NCI-H2227 treated with DMSO at 0.1 percent for 48 hours (cell line): ENCODE results near the gene C3.
"Not testable (repeated sequence)": the region's sequence is repeated elsewhere in the genome, so short reads cannot be mapped to it uniquely, and the experiment has no call there.

Source experiments
- DNase-seq: peaks from one replicate; lab custom pipeline; 2025; lab: John Stamatoyannopoulos, UW

C3 gene

DNA sequence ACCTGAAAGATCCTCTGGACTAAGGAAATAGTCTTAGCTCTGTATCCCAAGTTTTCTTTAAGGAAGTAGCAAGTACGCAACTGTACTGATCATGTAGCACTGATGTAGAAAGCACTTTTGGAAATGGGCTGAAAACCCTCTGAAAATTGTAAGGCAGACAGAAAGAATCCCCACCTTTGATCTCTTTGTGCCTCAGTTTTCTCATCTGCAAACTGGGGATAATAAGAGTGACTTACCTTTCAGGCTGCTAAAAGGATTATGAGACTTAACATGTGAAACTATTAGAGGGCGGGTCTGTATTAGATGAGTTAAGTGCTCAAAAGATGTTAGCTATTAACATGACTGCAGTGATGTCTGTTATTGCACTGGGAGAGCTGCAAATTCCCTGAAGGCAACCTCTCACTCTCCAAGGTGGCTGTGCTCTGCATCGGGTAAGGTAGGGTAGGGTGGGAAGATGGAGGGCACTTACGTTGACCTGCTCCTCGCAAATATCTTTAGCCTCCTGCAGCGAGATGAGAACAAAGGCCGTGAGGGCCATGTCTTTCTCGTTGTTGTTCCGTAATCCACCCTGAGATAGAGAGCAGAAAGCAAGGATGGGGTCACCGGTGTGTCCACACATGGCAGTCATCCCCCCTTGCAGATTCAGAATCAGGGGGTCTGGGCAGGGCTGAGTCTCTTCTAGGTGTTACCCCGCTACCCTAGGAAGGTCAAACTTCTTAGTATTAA lies 30.1 kb downstream of the C3 start:
- DNase-seq, result no peak

DNA sequence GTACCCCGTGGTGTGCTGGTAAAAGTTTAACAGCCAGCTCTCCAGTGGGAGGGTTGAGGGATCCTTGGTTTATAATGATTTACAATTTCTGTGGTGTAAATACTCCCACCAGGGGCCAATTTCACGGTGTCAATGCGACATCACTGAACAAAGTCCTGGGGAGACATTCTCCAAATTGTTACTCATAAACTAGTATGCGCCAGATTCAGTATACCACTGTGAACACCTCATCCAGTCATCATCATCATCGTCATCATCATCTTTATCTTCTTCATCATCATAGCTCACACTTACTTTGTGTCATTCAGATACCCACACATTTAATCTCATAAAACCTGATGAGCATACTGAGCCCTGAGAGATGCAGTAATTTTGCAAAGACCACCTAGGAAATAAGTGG lies 33.3 kb downstream of the C3 start:
- no peak for DNase-seq

DNA sequence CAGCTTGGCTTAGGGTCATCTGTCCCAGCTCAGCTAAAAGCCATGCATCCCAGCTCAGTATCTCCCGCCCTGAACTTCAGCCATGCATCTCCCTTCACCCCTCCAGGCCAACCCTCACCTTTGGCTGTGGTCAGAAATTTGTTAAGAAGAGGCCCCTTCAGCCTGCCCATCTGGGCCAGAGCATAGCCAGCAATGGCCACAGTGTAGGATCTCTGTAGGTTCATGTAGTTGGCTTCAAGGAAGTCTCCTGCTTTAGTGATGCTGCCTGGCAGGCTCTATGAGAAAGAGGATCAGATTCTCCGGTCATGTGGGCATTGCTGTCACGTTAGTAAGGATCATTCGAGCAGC lies 33.8 kb downstream of the C3 start:
- DNase-seq, result no peak

- no peak for DNase-seq
Measured at GRCh38 chr19:6685962-6686627, 34.4 kb downstream of the C3 start.

DNA sequence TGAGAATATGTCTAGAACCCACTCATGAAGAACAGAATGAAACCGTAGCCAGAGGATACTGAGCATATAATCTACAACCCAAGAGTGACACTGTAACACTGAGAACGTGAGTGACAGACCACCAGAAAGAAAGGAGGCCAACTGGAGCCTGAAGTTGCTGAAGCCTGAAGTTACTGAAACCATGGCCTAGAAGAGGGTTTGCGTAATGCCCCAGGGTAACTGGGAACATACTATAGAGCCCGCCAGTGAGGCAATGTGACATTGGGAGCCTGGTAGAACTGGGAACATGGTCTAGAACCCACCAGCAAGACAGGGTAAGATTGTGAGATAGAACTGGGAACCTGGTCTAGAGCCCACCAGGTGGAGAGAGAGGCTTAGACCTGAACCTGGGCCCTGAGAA lies 35.0 kb downstream of the C3 start:
- no peak for DNase-seq

GRCh38 chr19:6683971-6684370 lies 36.5 kb downstream of the C3 start:
- no peak for DNase-seq

DNA sequence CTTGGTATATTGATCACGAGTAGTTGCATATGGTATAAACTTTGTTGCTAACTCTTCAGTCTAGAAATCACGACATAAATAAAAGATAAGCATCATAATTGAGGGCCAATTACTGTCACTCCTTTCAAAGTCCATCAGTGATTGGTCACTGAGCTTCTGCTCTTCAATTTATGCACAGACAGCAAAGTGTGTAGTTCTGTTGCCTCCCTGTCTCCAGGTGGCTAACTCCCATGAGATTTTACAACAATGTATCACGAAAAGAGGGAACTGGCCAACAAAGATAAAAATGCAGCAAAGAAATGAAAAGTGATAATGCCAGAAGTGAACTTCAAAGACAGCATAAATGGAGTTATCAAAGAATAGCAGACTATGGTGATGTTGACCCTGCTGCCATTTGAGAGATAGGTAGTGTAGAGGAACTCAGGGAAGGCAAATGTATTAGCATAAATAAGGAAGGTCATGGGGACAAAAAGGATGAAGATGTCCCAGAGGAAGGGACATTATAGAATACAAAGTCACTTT lies 37.8 kb downstream of the C3 start:
- DNase-seq, result no peak

GRCh38 chr19:6680141-6680540 lies 40.3 kb downstream of the C3 start:
- no peak for DNase-seq

GRCh38 chr19:6679139-6679538 lies 41.3 kb downstream of the C3 start:
- no peak for DNase-seq

GRCh38 chr19:6678690-6679109 lies 41.8 kb downstream of the C3 start:
- no peak for DNase-seq

DNA sequence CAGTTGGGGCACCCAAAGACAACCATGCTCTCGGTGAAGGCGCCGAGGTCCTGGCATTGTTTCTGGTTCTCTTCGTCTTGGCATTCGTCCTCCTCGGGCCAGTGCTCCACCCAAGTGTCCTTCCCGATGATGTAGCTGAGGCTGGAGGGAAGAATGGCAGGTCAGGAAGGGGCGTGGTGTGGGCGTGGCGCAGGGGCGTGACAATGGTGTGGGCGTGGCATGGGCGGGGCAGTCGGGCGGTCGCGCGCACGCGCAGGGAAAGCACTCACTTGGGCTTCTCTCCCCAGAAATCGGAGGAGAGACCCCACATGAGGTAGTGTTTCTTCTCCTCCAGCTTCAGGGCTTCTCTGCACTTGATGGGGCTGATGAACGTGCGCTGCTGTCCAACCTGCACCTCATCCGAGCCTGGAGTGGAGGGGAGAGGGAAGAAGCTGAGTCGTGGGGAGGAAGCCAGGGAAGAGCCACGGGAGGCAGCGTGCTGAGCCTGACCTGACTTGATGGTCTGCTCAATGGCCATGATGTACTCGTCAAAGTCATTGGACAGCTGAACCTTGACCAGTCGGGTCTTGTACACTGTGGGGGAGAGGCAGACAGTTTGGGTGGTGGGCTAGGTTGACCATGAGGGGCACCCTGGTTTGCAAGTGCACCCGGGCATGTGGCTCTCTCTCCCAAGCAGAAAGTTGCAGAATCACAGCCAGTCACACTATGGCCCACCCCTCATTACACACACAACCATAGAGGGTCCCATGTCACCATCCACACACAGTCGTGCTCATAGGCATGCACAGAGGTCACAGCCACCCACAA lies 42.4 kb downstream of the C3 start:
- DNase-seq, result no peak

- no peak for DNase-seq
Measured at GRCh38 chr19:6677495-6677882, 43.0 kb downstream of the C3 start.

DNA sequence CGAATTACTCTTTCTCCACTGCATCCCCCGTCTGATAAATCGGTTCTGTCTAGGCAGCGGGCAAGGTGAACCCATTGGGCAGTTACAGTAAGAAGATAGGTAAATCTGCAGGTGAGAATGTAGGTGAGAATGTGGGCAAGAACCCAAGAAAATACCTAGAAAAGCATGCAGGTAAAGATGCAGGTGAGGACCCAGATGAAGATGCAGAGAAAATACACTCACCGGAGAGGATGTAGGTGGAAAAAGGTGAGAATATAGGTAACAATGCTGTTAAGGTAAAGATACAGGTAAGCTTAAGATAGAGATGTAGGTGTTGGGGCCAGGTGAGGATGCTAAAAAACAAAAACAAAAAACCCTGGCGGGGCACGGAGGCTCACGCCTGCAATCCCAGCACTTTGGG lies 44.2 kb downstream of the C3 start:
- DNase-seq, result no peak

DNA sequence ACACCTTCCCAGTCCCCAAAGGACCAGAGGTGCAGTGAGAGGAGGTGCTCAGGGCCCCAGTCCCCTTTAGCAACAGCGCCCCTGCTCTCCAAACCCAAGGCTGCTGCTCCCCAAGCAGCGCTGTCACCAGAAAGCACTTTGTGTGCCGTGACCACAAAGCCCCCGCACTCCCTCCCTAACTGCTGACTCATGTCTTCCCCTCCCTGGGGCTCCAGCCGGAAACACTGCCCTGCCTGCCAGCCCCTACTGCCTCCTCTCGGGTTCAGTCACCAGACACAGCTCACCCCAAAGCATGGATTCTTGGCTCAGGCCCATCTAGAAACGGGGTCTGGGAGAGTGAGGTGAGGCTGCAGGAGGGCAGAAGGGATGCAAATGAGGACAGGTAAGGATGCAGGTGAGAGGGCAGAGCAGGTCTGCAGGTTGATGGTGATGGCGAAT lies 45.6 kb downstream of the C3 start:
- DNase-seq, result no peak

DNA sequence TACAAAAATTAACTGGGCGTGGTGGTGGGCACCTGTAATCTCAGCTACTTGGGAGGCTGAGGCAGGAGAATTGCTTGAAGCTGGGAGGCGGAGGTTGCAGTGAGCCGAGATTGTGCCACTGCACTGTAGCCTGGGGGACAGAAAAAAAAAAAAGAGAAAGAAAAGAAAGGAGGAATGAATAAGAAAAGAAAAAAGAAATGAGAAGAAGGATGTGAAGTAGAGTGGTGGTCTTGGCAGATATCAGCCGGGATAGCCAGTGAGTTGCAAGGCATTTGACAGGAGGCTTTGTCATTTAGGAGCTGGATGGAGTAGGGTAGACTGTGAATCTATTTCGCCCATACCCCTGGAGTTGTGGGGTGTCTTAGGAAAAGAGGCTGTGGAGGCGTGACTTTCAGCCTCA lies 46.0 kb downstream of the C3 start:
- not testable (repeated sequence) for DNase-seq

GRCh38 chr19:6672693-6673290 lies 47.7 kb downstream of the C3 start:
- DNase-seq, result no peak

GRCh38 chr19:6671960-6672359 lies 48.5 kb downstream of the C3 start:
- DNase-seq, result no peak

GRCh38 chr19:6668691-6669090 lies 51.8 kb downstream of the C3 start:
- no peak for DNase-seq

- DNase-seq, result no peak
Measured at GRCh38 chr19:6667114-6667627, 53.3 kb downstream of the C3 start.

- no peak for DNase-seq
Measured at GRCh38 chr19:6664916-6665315, 55.5 kb downstream of the C3 start.

GRCh38 chr19:6663236-6664201 lies 56.9 kb downstream of the C3 start:
- no peak for DNase-seq
